Epithelial cell of proximal tubule (primary cell): ENCODE data around the gene UBAC2. TPM values are rescaled to one million over a fixed set of nuclear protein-coding genes. Genes with fewer than 3 reads are reported as not detected.
A peak's percentile ranks its signal among the peaks of the same experiment; 100 is the strongest.
"Not testable (repeated sequence)": the region's sequence is repeated elsewhere in the genome, so short reads cannot be mapped to it uniquely, and the experiment has no call there.

Experiments
- DNase-seq: peaks from one replicate; pipeline ENCODE4 v3.0.0-alpha.2; 2011; ENCODE audit warnings: low read depth
- H3K4me3 ChIP-seq: 2 replicates; pipeline ENCODE4 v1.5.1; 2011; ENCODE audit warnings: low read depth, mild to moderate bottlenecking, low read length
- CTCF ChIP-seq: conservative IDR thresholded peaks from 2 replicates; pipeline ENCODE4 v1.5.1; 2012; ENCODE audit warnings: low read depth, mild to moderate bottlenecking, low read length
- total RNA-seq: library from RNA; depleted of rRNA; stranded (reverse); fragments of >200 nt; gene quantifications from 2 replicates; pipeline ENCODE4 v1.2.3, GENCODE V29; 2015

Gene UBAC2
- total RNA-seq, 1 donor from 2014 or later = 63.9 TPM

GRCh38 chr13:99227331-99227900 is 26.8 kb downstream of the UBAC2 start:
- TF ChIP-seq CTCF = no peak
- no peak for DNase-seq
- H3K4me3 ChIP-seq = no peak overlapping the region

DNA sequence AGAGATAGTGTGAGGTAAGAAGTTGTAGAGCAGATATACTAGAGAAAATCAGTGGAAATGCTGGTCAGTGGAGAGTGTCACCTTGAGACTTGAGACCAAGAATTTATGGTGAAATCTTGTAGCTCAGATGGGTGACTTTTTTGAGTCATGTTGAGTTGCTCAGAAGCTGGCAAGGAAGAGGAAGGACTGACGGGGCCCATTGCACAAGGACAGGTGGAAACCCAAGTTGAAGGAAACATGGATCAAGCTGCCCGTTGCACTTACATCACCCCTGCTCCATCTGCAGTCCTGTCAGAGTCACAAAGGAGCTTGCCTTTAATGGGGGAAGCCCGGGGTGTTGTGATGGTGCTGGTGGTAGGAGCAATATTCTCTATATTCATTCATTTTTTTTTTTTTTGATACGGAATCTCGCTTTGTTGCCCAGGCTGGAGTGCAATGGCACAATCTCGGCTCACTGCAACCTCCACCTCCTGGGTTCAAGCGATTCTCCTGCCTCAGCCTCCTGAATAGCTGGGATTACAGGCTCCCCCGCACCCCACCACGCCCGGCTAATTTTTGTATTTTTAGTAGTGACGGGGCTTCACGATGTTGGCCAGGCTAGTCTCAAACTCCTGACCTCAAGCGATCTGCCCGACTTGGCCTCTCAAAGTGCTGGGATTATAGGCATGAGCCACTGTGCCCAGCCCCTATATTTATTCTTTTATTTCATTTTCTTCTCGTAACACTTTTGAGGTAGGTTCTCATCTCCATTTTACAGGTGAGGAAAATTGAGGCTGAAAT is 27.4 kb downstream of the UBAC2 start:
- no peak overlapping the region for H3K4me3 ChIP-seq
- no peak for DNase-seq
- no peak for TF ChIP-seq CTCF

DNA sequence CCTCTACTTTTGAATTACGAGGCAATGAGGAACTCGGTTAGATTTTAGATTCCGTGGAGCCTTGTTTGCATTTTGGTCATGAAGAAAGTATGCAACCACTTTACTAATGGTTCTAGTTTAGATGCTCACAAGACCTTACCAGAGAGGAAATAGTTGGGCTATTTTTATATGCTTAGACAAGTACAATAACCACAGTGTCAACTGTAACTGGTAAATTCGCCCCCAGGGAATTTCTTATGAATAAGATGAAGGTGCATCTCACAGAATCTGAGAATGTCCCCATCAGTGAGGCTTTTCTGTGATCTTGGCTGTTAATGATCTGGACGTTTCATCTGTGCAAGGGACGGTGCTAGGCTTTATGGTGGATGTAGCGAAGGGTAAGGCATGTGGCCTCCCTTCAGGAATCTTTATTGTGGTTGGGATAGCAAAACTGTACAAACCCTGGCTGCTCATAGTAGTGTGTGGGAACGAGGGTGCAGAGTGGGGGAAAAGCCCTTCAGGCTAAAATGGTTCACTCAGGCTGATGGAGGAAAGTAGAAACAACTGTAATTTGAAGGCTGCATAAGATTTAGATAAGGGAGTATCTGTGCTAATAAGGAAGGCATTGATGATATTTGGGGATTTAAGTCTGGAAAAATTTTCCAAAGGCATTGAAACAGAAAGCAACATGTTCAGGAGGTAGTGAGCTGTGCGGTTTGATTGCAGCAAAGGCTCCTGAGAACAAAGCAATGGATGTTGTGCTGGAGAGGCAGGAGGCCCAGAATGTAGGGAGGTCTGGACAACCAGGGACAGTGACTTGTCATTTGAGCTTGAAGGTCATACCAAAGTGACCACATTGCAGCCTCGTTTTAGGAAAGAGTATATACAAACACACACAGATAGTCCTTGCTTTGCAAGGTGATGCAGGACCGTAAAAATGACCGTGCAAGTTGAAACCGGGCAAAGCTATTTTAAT is 28.4 kb downstream of the UBAC2 start:
- H3K4me3 ChIP-seq = no peak overlapping the region

GRCh38 chr13:99230588-99230987 is 29.9 kb downstream of the UBAC2 start:
- not testable (repeated sequence) for DNase-seq

More for the DNA sequence above, 28.4 kb downstream of the UBAC2 start:
- DNase-seq = peak; percentile 15
- TF ChIP-seq CTCF = no peak

GRCh38 chr13:99230991-99231390 is 30.3 kb downstream of the UBAC2 start:
- no peak overlapping the region for H3K4me3 ChIP-seq
- no peak for TF ChIP-seq CTCF
- DNase-seq = no peak

More at GRCh38 chr13:99230588-99230987, 29.9 kb downstream of the UBAC2 start:
- not testable (repeated sequence) for H3K4me3 ChIP-seq

DNA sequence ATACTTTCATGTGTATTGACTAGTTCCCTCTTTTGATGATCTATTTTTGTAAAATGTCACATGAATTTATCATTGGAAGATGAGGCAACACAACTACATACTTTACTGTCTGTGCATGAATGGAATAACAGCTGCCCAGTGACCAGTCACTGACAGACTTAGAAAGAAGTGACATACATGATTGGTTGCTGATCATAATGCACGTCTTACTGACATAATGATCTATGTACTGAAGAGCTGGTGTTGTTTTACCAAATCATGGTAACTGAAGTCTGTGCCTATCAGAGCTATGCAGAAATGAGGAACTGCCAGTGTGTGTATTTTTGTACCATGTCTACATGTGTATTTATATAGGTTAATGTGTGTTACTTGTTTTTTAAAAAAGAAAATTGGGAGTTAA is 31.1 kb downstream of the UBAC2 start:
- no peak overlapping the region for H3K4me3 ChIP-seq
- DNase-seq = no peak
- no peak for TF ChIP-seq CTCF
